8988T (cell line): ENCODE measurements around the gene ASF1B.
"Not testable (repeated sequence)": the region's sequence is repeated elsewhere in the genome, so short reads cannot be mapped to it uniquely, and the experiment has no call there.

Experiments
- DNase-seq: peaks from one replicate; pipeline ENCODE4 v3.0.0; 2011

The ASF1B gene

GRCh38 chr19:14136509-14137281, at the start of gene ASF1B:
TSS of gene ASF1B (minus strand) at chr19:14136589. CDS start at chr19:14136456, 133 bp downstream.
- peak; percentile 77 for DNase-seq

- DNase-seq, result not testable (repeated sequence)
These were observed 49.3 kb upstream of the ASF1B start for GRCh38 chr19:14185691-14186090.

GRCh38 chr19:14185158-14185557, 48.8 kb upstream of the ASF1B start:
- DNase-seq, result no peak

- DNase-seq, result no peak
These were observed 47.5 kb upstream of the ASF1B start for GRCh38 chr19:14183741-14184350.

GRCh38 chr19:14182476-14182875, 46.1 kb upstream of the ASF1B start:
- DNase-seq, result no peak

- no peak for DNase-seq
These were observed 45.5 kb upstream of the ASF1B start for GRCh38 chr19:14181906-14182305.

- DNase-seq, result not testable (repeated sequence)
These were observed 44.8 kb upstream of the ASF1B start for GRCh38 chr19:14181199-14181598.

GRCh38 chr19:14177496-14178074, 41.2 kb upstream of the ASF1B start:
- no peak for DNase-seq

GRCh38 chr19:14175351-14175792, 39.0 kb upstream of the ASF1B start:
- no peak for DNase-seq

- no peak for DNase-seq
These were observed 38.5 kb upstream of the ASF1B start for GRCh38 chr19:14174883-14175282.

- DNase-seq, result no peak
These were observed 32.6 kb upstream of the ASF1B start for GRCh38 chr19:14168993-14169392.

- DNase-seq, result no peak
These were observed 32.0 kb upstream of the ASF1B start for GRCh38 chr19:14168259-14168972.

- no peak for DNase-seq
These were observed 31.3 kb upstream of the ASF1B start for GRCh38 chr19:14167576-14168138.

GRCh38 chr19:14166999-14167575, 30.7 kb upstream of the ASF1B start:
- DNase-seq, result no peak

- DNase-seq, result no peak
These were observed 29.8 kb upstream of the ASF1B start for GRCh38 chr19:14165990-14166830.

GRCh38 chr19:14164724-14165493, 28.5 kb upstream of the ASF1B start:
- DNase-seq, result no peak

- DNase-seq, result no peak
These were observed 27.7 kb upstream of the ASF1B start for GRCh38 chr19:14164082-14164481.

GRCh38 chr19:14162871-14163297, 26.5 kb upstream of the ASF1B start:
- no peak for DNase-seq

GRCh38 chr19:14161305-14161704, 24.9 kb upstream of the ASF1B start:
- no peak for DNase-seq

GRCh38 chr19:14160017-14160703, 23.8 kb upstream of the ASF1B start:
- no peak for DNase-seq
